Kidney (tissue), 14 donors: Measurements from ENCODE around the gene BNIP3. TPM values are rescaled to one million over a fixed set of nuclear protein-coding genes. Genes with fewer than 3 reads are reported as not detected.

Experiments used
- DNase-seq, 5 donors: peaks; one replicate each; pipeline ENCODE4 v3.0.0-alpha.2; 2013 to 2020
- FAIRE-seq: peaks from 2 replicates; lab custom pipeline; 2012; peaks lifted over from hg19 to GRCh38; lab: Jason Lieb, UNC
- H3K27ac ChIP-seq, 2 donors: one replicate each; pipeline ENCODE4 v1.7.0; 2013; ENCODE audit warnings: low read depth in 2 of 2, low read length in 2 of 2, inconsistent platforms in 1 of 2
- H3K27me3 ChIP-seq: one replicate; pipeline ENCODE4 v1.7.1; 2013; ENCODE audit warnings: low read length, inconsistent platforms; ENCODE audit not compliant: control insufficient read depth, insufficient read depth
- H3K36me3 ChIP-seq, 3 donors: one replicate each; pipeline versions ENCODE4 v1.7.0 to v1.7.1; 2013; ENCODE audit warnings: low read length in 3 of 3, control low read depth in 1 of 3, inconsistent platforms in 1 of 3; ENCODE audit not compliant: insufficient read depth in 3 of 3, control insufficient read depth in 2 of 3
- H3K4me1 ChIP-seq, 3 donors: one replicate each; pipeline versions ENCODE4 v1.7.0 to v1.7.1; 2013; ENCODE audit warnings: low read length in 3 of 3, inconsistent platforms in 1 of 3, low read depth in 1 of 3; ENCODE audit not compliant: control insufficient read depth in 2 of 3, insufficient read depth in 2 of 3
- H3K4me3 ChIP-seq, 3 donors: one replicate each; pipeline versions ENCODE4 v1.7.0 to v1.8.1; 2013; ENCODE audit warnings: low read length in 3 of 3, control low read depth in 1 of 3, inconsistent platforms in 1 of 3
- H3K9ac ChIP-seq, 3 donors: one replicate each; pipeline versions ENCODE4 v1.7.0 to v1.7.1; 2013; ENCODE audit warnings: low read length in 3 of 3, control low read depth in 1 of 3, inconsistent platforms in 1 of 3
- H3K9me3 ChIP-seq, 3 donors: one replicate each; pipeline versions ENCODE4 v1.7.0 to v1.7.1; 2013; ENCODE audit warnings: low read length in 3 of 3, control low read depth in 1 of 3, inconsistent platforms in 1 of 3; ENCODE audit not compliant: control insufficient read depth in 2 of 3, insufficient read depth in 1 of 3
- CTCF ChIP-seq: IDR thresholded peaks from 3 replicates; pipeline ENCODE4 v1.5.1; 2012; ENCODE audit warnings: mild to moderate bottlenecking, moderate library complexity, borderline replicate concordance; ENCODE audit not compliant: insufficient read depth; ENCODE audit errors: extremely low read depth
- intact Hi-C: fragments of 100-400 bp; cut with DNase I; formaldehyde crosslinking; loops from one replicate; pipeline ENCODE4 v1.11.1; 2022
- polyA plus RNA-seq: library from polyadenylated mRNA; stranded (reverse); fragments of 350-450 nt; fragmentation: Illumina TruSeq; extraction: RNeasy Lipid Tissue Mini Kit (QIAGEN cat#74804); gene quantifications from one replicate; pipeline ENCODE4 v1.2.3, GENCODE V29; 2014; ENCODE audit warnings: low read depth, low replicate concordance; ENCODE audit not compliant: insufficient read depth
- total RNA-seq: library from RNA; stranded (reverse); fragmentation: NEBNext Ultra II Directional; extraction: Animal tissue kit (Norgen Biotek cat#: 25700); gene quantifications from one replicate; pipeline ENCODE4 v1.2.1, GENCODE V29; 2021
- donor health status: control.
- donor health status: control.
- donor health status: control.
- donor health status: control.
- donor health status: control.
- donor health status: DM: yes; HTN: yes; CAD: no.
- donor health status: Normal renal cell carcinoma (clear cell type).

The BNIP3 gene
- total and polyA plus RNA-seq, 2 donors from 2014 or later = 49.6 to 75.4 TPM

DNA sequence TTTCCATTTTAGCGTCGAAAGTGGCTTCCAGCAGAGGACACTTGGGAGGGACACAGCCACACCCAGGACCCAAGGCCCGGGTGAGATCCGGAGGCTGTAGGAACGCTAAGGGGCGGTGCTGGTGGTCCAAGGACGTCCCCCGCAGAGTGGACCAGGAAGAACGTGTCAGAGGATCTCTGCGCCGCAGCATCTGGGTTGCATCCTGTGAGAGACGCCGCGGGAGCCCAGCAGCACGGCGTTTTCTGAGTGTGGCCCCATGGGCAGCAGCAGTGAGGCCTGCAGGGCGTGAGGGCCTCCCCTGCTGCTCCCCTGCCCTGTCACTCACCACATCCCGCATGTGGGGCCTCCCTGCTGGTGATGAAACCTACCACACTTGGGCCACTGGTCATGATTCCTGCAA is 40.5 kb upstream of the BNIP3 start:
- Histone ChIP-seq H3K36me3 (no peaks in the 10 kb centered on the region), H3K4me3 (no peak overlapping the region), H3K9ac (no peak overlapping the region), H3K9me3 (no peaks in the 10 kb centered on the region), H3K27me3 (peaks cover 5% of the 10 kb centered on the region), H3K27ac (no peak overlapping the region), H3K4me1 (no peaks in the 10 kb centered on the region)
- TF ChIP-seq CTCF = no peak
- intact Hi-C loops = loop anchor here (5.0 kb wide), 1 partner anchor 135 kb away; no protein-coding TSS in a partner anchor
- FAIRE-seq (no peak), DNase-seq (peak in 1 of 5 donors; percentile 58)

GRCh38 chr10:132021504-132022143 is 39.9 kb upstream of the BNIP3 start:
- DNase-seq (peak in 1 of 5 donors; percentile 63), FAIRE-seq (no peak)
- Histone ChIP-seq H3K27ac (no peak overlapping the region), H3K36me3 (no peaks in the 10 kb centered on the region), H3K9ac (no peak overlapping the region), H3K27me3 (peaks cover 5% of the 10 kb centered on the region), H3K4me3 (no peak overlapping the region), H3K9me3 (no peaks in the 10 kb centered on the region), H3K4me1 (no peaks in the 10 kb centered on the region)
- no peak for TF ChIP-seq CTCF
- intact Hi-C loops = loop anchor here (5.0 kb wide), 1 partner anchor 134 kb away; no protein-coding TSS in a partner anchor

DNA sequence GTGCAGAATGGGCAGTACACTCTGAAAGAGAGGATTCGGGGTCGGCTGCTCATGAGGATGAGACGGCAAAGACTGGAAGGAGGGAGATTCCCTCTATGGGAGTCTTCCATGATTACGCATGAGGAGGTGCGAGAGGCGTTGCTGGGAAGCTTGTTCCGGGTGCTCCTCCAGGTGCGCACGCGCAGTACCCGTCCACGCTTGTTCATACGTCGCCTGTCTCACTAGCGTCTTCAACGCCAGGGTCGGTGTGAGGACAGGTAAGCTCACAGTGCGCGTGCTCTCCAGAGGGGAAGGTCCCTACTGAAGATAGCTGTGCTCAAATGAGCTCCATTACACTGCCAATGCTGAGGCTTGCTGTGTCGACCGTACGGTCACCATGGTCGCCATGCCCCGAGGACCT is 39.3 kb upstream of the BNIP3 start:
- H3K27me3 ChIP-seq = peaks cover 5% of the 10 kb centered on the region
- no peak overlapping the region for H3K4me3 ChIP-seq
- DNase-seq = peak in 1 of 5 donors; percentile 49
- intact Hi-C loops = loop anchor here (5.0 kb wide), 1 partner anchor 134 kb away; no protein-coding TSS in a partner anchor
- no peak for FAIRE-seq
- no peaks in the 10 kb centered on the region for H3K9me3 ChIP-seq
- no peak for TF ChIP-seq CTCF
- H3K27ac ChIP-seq = no peak overlapping the region
- H3K4me1 ChIP-seq = no peaks in the 10 kb centered on the region
- H3K36me3 ChIP-seq = no peaks in the 10 kb centered on the region
- H3K9ac ChIP-seq = no peak overlapping the region
